ENCODE results near the gene QKI. TPM values are rescaled to one million over a fixed set of nuclear protein-coding genes. Genes with fewer than 3 reads are reported as not detected.
A peak's percentile ranks its signal among the peaks of the same experiment; 100 is the strongest.
"Not testable (repeated sequence)": the region's sequence is repeated elsewhere in the genome, so short reads cannot be mapped to it uniquely, and the experiment has no call there.

Gene QKI
- polyA plus RNA-seq, 3 donors, result 183 to 211 (median 201) TPM

GRCh38 chr6:163474581-163474980 is 60.1 kb downstream of the QKI start:
- no peak for DNase-seq

GRCh38 chr6:163476946-163477345 is 62.4 kb downstream of the QKI start:
- not testable (repeated sequence) for DNase-seq

- DNase-seq, result no peak
Observed at GRCh38 chr6:163483107-163483506, 68.6 kb downstream of the QKI start.

GRCh38 chr6:163485388-163485851 is 70.9 kb downstream of the QKI start:
- DNase-seq, result no peak

- no peak for DNase-seq
Observed at GRCh38 chr6:163486821-163487220, 72.3 kb downstream of the QKI start.

- DNase-seq, result no peak
Observed at GRCh38 chr6:163487606-163488005, 73.1 kb downstream of the QKI start.

- DNase-seq, result no peak
Observed at GRCh38 chr6:163489584-163489983, 75.1 kb downstream of the QKI start.

- DNase-seq, result peak; percentile 44
Observed at GRCh38 chr6:163490826-163491577, 76.5 kb downstream of the QKI start.

- no peak for DNase-seq
Observed at GRCh38 chr6:163491737-163492300, 77.3 kb downstream of the QKI start.

- DNase-seq, result no peak
Observed at GRCh38 chr6:163494279-163494727, 79.8 kb downstream of the QKI start.

GRCh38 chr6:163496205-163496604 is 81.7 kb downstream of the QKI start:
- DNase-seq, result no peak

- DNase-seq, result no peak
Observed at GRCh38 chr6:163500105-163500504, 85.6 kb downstream of the QKI start.

GRCh38 chr6:163501026-163501425 is 86.5 kb downstream of the QKI start:
- DNase-seq, result no peak

GRCh38 chr6:163501439-163501838 is 86.9 kb downstream of the QKI start:
- no peak for DNase-seq

- DNase-seq, result no peak
Observed at GRCh38 chr6:163504984-163505640, 90.6 kb downstream of the QKI start.

GRCh38 chr6:163507965-163508364 is 93.4 kb downstream of the QKI start:
- DNase-seq, result no peak

- no peak for DNase-seq
Observed at GRCh38 chr6:163513003-163513402, 98.5 kb downstream of the QKI start.

- DNase-seq, result no peak
Observed at GRCh38 chr6:163513570-163514166, 99.2 kb downstream of the QKI start.

- no peak for DNase-seq
Observed at GRCh38 chr6:163516908-163517307, 102.4 kb downstream of the QKI start.

GRCh38 chr6:163520956-163521355 is 106.4 kb downstream of the QKI start:
- no peak for DNase-seq

- no peak for DNase-seq
Observed at GRCh38 chr6:163522033-163522432, 107.5 kb downstream of the QKI start.

GRCh38 chr6:163525926-163526325 is 111.4 kb downstream of the QKI start:
- DNase-seq, result no peak

- no peak for DNase-seq
Observed at GRCh38 chr6:163526346-163526745, 111.8 kb downstream of the QKI start.

All from renal pelvis (tissue), 4 donors.